Hepatocyte (in vitro differentiated cells): ENCODE data around the gene ANKS4B. TPM values are rescaled to one million over a fixed set of nuclear protein-coding genes. Genes with fewer than 3 reads are reported as not detected.

Experiments
- DNase-seq: peaks from one replicate; pipeline ENCODE4 v3.0.0-alpha.2; 2016; ENCODE audit warnings: low spot score
- H2AFZ ChIP-seq: fragments of 200-600 bp; sonication (generic); 2 replicates; pipeline ENCODE4 v1.6.0; 2016; ENCODE audit warnings: antibody characterized with exemption, mild to moderate bottlenecking
- H3K27ac ChIP-seq: fragments of 200-600 bp; sonication (generic); 2 replicates; pipeline ENCODE4 v1.5.1; 2016; ENCODE audit warnings: mild to moderate bottlenecking
- H3K27me3 ChIP-seq: fragments of 200-600 bp; sonication (generic); 2 replicates; pipeline ENCODE4 v1.6.1; 2016
- H3K36me3 ChIP-seq: fragments of 200-600 bp; sonication (generic); replicated peaks from 2 replicates; pipeline ENCODE4 v1.5.1; 2016; ENCODE audit warnings: low read depth; ENCODE audit not compliant: insufficient read depth
- H3K4me1 ChIP-seq: fragments of 200-600 bp; sonication (generic); 2 replicates; pipeline ENCODE4 v1.5.1; 2016; ENCODE audit warnings: mild to moderate bottlenecking, moderate library complexity; ENCODE audit not compliant: insufficient read depth
- H3K4me2 ChIP-seq: fragments of 200-600 bp; sonication (generic); 2 replicates; pipeline ENCODE4 v1.6.0; 2016
- H3K4me3 ChIP-seq: fragments of 200-600 bp; sonication (generic); 2 replicates; pipeline ENCODE4 v1.5.1; 2016; ENCODE audit warnings: mild to moderate bottlenecking
- H3K79me2 ChIP-seq: fragments of 200-600 bp; sonication (generic); 2 replicates; pipeline ENCODE4 v1.6.0; 2017; ENCODE audit warnings: mild to moderate bottlenecking
- H3K9me2 ChIP-seq: fragments of 200-600 bp; sonication (generic); replicated peaks from 2 replicates; pipeline ENCODE4 v1.6.0; 2017; ENCODE audit warnings: mild to moderate bottlenecking; ENCODE audit not compliant: insufficient read depth
- H3K9me3 ChIP-seq: fragments of 200-600 bp; sonication (generic); 2 replicates; pipeline ENCODE4 v1.5.1; 2016; ENCODE audit warnings: low read depth, mild to moderate bottlenecking
- H4K20me1 ChIP-seq: fragments of 200-600 bp; sonication (generic); 2 replicates; pipeline ENCODE4 v1.6.0; 2016; ENCODE audit warnings: mild to moderate bottlenecking; ENCODE audit not compliant: insufficient read depth, poor library complexity, severe bottlenecking
- EZH2 ChIP-seq: fragments of 200-600 bp; sonication (generic); IDR thresholded peaks from 2 replicates; pipeline ENCODE4 v1.6.1; 2016; ENCODE audit warnings: antibody characterized with exemption, mild to moderate bottlenecking, borderline replicate concordance
- EZH2phosphoT487 ChIP-seq: fragments of 200-600 bp; sonication (generic); IDR thresholded peaks from one replicate; pipeline ENCODE4 v1.6.1; 2018; ENCODE audit warnings: antibody characterized with exemption, mild to moderate bottlenecking, low read depth, moderate library complexity; ENCODE audit not compliant: unreplicated experiment, severe bottlenecking
- WGBS: methylation state at CpG from one replicate; pipeline ENCODE4 v1.1.6; 2016; ENCODE audit warnings: low lambda C conversion rate; ENCODE audit errors: missing lambda C conversion rate; 5-methylcytosine and 5-hydroxymethylcytosine counted together
- polyA plus RNA-seq: library from polyadenylated mRNA; unstranded; fragments of >200 nt; fragmentation: Nextera tagmentation; extraction: Ambion mirVana; gene quantifications from 2 replicates; pipeline ENCODE4 v1.2.1, GENCODE V29; 2016
- total RNA-seq: library from RNA; depleted of rRNA; stranded (reverse); fragments of >200 nt; gene quantifications from 2 replicates; pipeline ENCODE4 v1.2.3, GENCODE V29; 2014
- TF ChIP-seq, protein P1 (sequence below): fragments of 200-600 bp; sonication (generic); IDR thresholded peaks from 2 replicates; pipeline ENCODE4 v1.5.1; 2016; ENCODE audit warnings: antibody characterized with exemption, mild to moderate bottlenecking; ENCODE audit not compliant: poor library complexity

Gene ANKS4B
- total and polyA plus RNA-seq, 2 experiments from 2014 or later = 7.9 to 20.9 TPM

DNA sequence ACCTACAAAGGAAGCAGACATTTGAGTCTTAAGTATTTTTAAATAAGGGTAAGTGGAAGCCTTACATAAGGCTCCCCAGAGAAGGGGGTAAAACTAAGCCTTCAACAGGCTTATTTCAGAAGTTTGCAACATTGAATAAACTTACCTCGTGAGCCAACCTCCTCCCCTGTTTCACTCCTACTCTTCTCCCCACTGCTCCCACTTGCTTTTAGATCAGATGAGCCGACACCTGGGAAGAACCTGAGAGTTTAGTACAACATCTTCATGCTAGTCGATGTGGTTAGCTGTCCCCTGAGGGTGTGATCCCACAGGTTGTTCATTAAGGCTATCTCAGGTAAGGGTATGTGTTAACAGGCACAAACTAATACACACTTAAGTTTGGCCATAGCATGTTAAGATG, 35.9 kb upstream of the ANKS4B start:
- no peak for DNase-seq
- Histone ChIP-seq H4K20me1 (no peaks in the 10 kb centered on the region), H3K79me2 (no peaks in the 10 kb centered on the region), H3K9me3 (no peaks in the 10 kb centered on the region), H3K27ac (no peak overlapping the region), H3K4me1 (no peaks in the 10 kb centered on the region), H3K4me3 (no peak overlapping the region), H3K36me3 (no peaks in the 10 kb centered on the region), H3K9me2 (no peaks in the 10 kb centered on the region), H3K27me3 (no peaks in the 10 kb centered on the region), H2AFZ (no peak overlapping the region), H3K4me2 (no peak overlapping the region)
- WGBS = 90% methylated on average over 3 of the region's 3 CpGs
- no peak for TF ChIP-seq EZH2
- no peak for TF ChIP-seq EZH2phosphoT487
- TF ChIP-seq, protein P1, sequence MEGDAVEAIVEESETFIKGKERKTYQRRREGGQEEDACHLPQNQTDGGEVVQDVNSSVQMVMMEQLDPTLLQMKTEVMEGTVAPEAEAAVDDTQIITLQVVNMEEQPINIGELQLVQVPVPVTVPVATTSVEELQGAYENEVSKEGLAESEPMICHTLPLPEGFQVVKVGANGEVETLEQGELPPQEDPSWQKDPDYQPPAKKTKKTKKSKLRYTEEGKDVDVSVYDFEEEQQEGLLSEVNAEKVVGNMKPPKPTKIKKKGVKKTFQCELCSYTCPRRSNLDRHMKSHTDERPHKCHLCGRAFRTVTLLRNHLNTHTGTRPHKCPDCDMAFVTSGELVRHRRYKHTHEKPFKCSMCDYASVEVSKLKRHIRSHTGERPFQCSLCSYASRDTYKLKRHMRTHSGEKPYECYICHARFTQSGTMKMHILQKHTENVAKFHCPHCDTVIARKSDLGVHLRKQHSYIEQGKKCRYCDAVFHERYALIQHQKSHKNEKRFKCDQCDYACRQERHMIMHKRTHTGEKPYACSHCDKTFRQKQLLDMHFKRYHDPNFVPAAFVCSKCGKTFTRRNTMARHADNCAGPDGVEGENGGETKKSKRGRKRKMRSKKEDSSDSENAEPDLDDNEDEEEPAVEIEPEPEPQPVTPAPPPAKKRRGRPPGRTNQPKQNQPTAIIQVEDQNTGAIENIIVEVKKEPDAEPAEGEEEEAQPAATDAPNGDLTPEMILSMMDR = no peak

DNA sequence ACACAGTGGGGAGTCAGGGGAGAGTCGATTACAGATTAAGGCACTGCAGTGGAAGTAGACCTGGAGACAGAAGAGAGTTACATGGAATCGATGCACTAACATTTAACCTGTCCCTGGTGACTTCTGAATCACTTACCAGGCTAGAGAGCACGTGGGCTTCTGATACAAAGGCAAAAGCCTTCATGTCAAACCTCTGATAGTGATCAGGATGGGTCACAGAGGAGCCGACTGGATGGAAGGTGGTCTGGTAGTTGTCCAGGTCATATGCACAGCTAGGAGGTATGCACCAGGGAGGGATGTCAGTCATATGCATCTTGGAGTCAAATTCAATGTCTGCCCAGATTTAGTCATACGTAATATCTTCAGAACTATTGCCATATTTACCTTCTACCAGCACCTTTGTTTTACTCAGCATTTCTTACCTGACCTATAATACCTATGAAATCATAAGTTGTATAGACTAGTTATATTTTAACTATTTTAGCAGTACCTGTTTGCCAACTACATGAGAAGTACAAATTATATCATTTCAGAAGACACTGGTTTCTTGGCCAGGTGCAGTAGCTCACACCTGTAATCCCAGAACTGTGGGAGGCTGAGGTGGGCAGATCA, 33.8 kb upstream of the ANKS4B start:
- no peak for DNase-seq
- Histone ChIP-seq H3K4me1 (peaks cover 8% of the 10 kb centered on the region), H3K36me3 (no peaks in the 10 kb centered on the region), H3K79me2 (no peaks in the 10 kb centered on the region), H3K27ac (peak overlapping the region; percentile 34), H3K4me3 (no peak overlapping the region), H4K20me1 (no peaks in the 10 kb centered on the region), H3K9me3 (no peaks in the 10 kb centered on the region), H3K4me2 (peak overlapping the region; percentile 43), H3K9me2 (no peaks in the 10 kb centered on the region), H3K27me3 (no peaks in the 10 kb centered on the region), H2AFZ (no peak overlapping the region)
- TF ChIP-seq, protein P1 = no peak
- TF ChIP-seq EZH2 (no peak), EZH2phosphoT487 (no peak)
- 43% methylated on average over 5 of the region's 5 CpGs for WGBS

DNA sequence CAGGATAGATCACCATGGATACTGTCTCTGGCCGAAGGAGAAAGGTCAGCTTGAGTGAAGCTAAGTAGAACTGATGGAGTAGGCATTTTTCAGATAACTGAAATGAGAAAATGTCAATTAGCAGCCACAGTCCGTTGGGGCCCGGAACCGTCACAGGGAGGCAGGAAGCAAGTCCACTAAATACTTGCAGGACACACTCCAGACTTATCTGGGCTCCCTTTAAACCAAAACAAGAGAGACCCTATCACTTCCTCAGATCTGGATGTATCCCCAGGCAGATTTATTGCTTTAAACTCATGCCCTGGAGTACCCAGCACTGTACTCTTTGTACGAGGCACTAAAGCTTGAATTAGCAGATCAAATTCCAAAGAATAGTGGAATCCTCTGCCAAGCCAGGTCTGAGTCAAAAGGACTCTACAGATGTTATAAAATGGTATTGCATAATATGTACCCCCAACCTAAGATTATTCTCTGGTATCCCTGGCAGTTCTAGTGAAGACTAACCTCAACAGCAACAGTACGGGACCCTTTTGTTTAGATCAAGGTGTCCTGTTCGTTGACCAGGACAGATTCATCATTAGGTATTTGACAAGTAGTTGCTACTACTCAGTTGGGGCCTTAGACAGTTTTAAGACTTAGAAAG, 30.2 kb upstream of the ANKS4B start:
- Histone ChIP-seq H2AFZ (no peak overlapping the region), H3K79me2 (no peaks in the 10 kb centered on the region), H3K9me3 (no peaks in the 10 kb centered on the region), H4K20me1 (no peaks in the 10 kb centered on the region), H3K27ac (no peak overlapping the region), H3K36me3 (no peaks in the 10 kb centered on the region), H3K9me2 (no peaks in the 10 kb centered on the region), H3K4me2 (no peak overlapping the region), H3K4me3 (no peak overlapping the region), H3K4me1 (peaks cover 8% of the 10 kb centered on the region), H3K27me3 (no peaks in the 10 kb centered on the region)
- no peak for DNase-seq
- no peak for TF ChIP-seq EZH2phosphoT487
- no peak for TF ChIP-seq EZH2
- TF ChIP-seq, protein P1 = no peak
- 34% methylated on average over 7 of the region's 7 CpGs for WGBS
